Panc1 (cell line): Measurements from ENCODE around the gene TMED6. TPM values are rescaled to one million over a fixed set of nuclear protein-coding genes. Genes with fewer than 3 reads are reported as not detected.

Experiments used
- ATAC-seq: fragments of 200-7000 bp; cut with Tn5 transposase; 2 replicates; pipeline ENCODE4 v1.9.1; 2020; ENCODE audit warnings: mild to moderate bottlenecking, moderate library complexity
- BruUV-seq: library from RNA; stranded (reverse); fragments of 400-500 nt; replicated peaks from 2 replicates; lab custom pipeline; 2021; lab: Mats Ljungman, UMichigan
- CTCF ChIA-PET: fragments of 300-600 bp; sonication (Branson Sonifier 250); formaldehyde crosslinking; loops from one replicate; lab custom pipeline; 2022; ENCODE audit warnings: antibody characterized with exemption; lab: Charles Lee
- POLR2A ChIA-PET: fragments of 300-600 bp; sonication (Branson Sonifier 250); formaldehyde crosslinking; loops from one replicate; lab custom pipeline; 2022; ENCODE audit warnings: antibody characterized with exemption; lab: Charles Lee
- DNase-seq: peaks from one replicate; pipeline ENCODE4 v3.0.0-alpha.2; 2010; ENCODE audit warnings: low read depth, low spot score
- H3K27ac ChIP-seq: 2 replicates; pipeline ENCODE4 v1.5.1; 2011; ENCODE audit warnings: mild to moderate bottlenecking, low read length, inconsistent platforms
- H3K27me3 ChIP-seq: fragments of 200-500 bp; sonication (Bioruptor generic); 2 replicates; pipeline ENCODE4 v1.6.0; 2014; ENCODE audit warnings: low read length, inconsistent platforms; ENCODE audit not compliant: control insufficient read depth, insufficient read depth
- H3K36me3 ChIP-seq: fragments of 200-500 bp; sonication (Bioruptor generic); 2 replicates; pipeline ENCODE4 v1.5.1; 2014; ENCODE audit warnings: inconsistent platforms, mild to moderate bottlenecking, low read length, moderate library complexity; ENCODE audit not compliant: control insufficient read depth, insufficient read depth
- H3K4me1 ChIP-seq: 2 replicates; pipeline ENCODE4 v1.5.1; 2011; ENCODE audit warnings: inconsistent platforms, mild to moderate bottlenecking, low read length, moderate library complexity; ENCODE audit not compliant: control insufficient read depth, insufficient read depth
- H3K4me3 ChIP-seq, 2 experiments: 2 replicates each; pipeline ENCODE4 v1.5.1; 2011 to 2012; ENCODE audit warnings: low read depth in 2 of 2, low read length in 2 of 2, mild to moderate bottlenecking in 2 of 2, inconsistent platforms in 1 of 2, moderate library complexity in 1 of 2
- H3K9me3 ChIP-seq: fragments of 200-500 bp; sonication (Bioruptor generic); 2 replicates; pipeline ENCODE4 v1.5.1; 2014; ENCODE audit warnings: low read depth, mild to moderate bottlenecking, inconsistent platforms, low read length, moderate library complexity; ENCODE audit not compliant: control insufficient read depth, insufficient read depth
- CTCF ChIP-seq: fragments of 450-650 bp; IDR thresholded peaks from 2 replicates; pipeline ENCODE4 v1.5.1; 2017; ENCODE audit warnings: mild to moderate bottlenecking
- POLR2AphosphoS5 ChIP-seq: IDR thresholded peaks from 2 replicates; pipeline ENCODE4 v1.6.1; 2012; ENCODE audit warnings: mild to moderate bottlenecking, low read depth, low read length, moderate library complexity
- REST ChIP-seq, 2 experiments: IDR thresholded peaks; 2 replicates each; pipeline ENCODE4 v1.6.1; 2011 to 2012; ENCODE audit warnings: low read depth in 2 of 2, control low read depth in 1 of 2, low read length in 1 of 2, mild to moderate bottlenecking in 1 of 2, moderate library complexity in 1 of 2; ENCODE audit not compliant: insufficient read depth in 1 of 2
- SIN3A ChIP-seq: IDR thresholded peaks from 2 replicates; pipeline ENCODE4 v1.6.1; 2012; ENCODE audit warnings: low read depth, mild to moderate bottlenecking, low read length, moderate library complexity, borderline replicate concordance; ENCODE audit not compliant: insufficient read depth
- TCF7L2 ChIP-seq: IDR thresholded peaks from 2 replicates; pipeline ENCODE4 v1.6.1; 2011; ENCODE audit warnings: mild to moderate bottlenecking, low read depth, low read length, inconsistent platforms
- in situ Hi-C: cut with HindIII; loops from 2 replicates; pipeline ENCODE4 v1.10.0; 2016; ENCODE audit warnings: low sequenced_read_pairs, low pct_unique_long_range_greater_than_20kb
- intact Hi-C: fragments of 100-400 bp; cut with micrococcal nuclease; formaldehyde crosslinking; loops from one replicate; pipeline ENCODE4 v1.10.0; 2022; ENCODE audit not compliant: unreplicated experiment
- total RNA-seq: library from RNA; stranded (reverse); gene quantifications from one replicate; pipeline ENCODE4 v1.2.1, GENCODE V29; 2021; ENCODE audit not compliant: unreplicated experiment

Gene TMED6
- total RNA-seq, 1 experiment from 2014 or later: 0.36 TPM

- H3K4me1 ChIP-seq: no peaks in the 10 kb centered on the region
- H3K27me3 ChIP-seq: no peaks in the 10 kb centered on the region
- intact Hi-C loops: no loop called here
- no peak for ATAC-seq
- CTCF ChIA-PET: no interaction called here
- H3K9me3 ChIP-seq: no peaks in the 10 kb centered on the region
- no peak for TF ChIP-seq POLR2AphosphoS5
- POLR2A ChIA-PET: no interaction called here
- H3K36me3 ChIP-seq: peaks cover 4% of the 10 kb centered on the region
- H3K27ac ChIP-seq: no peak overlapping the region
- H3K4me3 ChIP-seq: no peak overlapping the region
- BruUV-seq: no TSS peak
- DNase-seq: no peak
- in situ Hi-C loops: no loop called here
These were observed 43.7 kb downstream of the TMED6 start for GRCh38 chr16:69307856-69308255.

GRCh38 chr16:69307091-69307490 is 44.5 kb downstream of the TMED6 start:
- POLR2A ChIA-PET: no interaction called here
- ATAC-seq (no peak), DNase-seq (no peak)
- intact Hi-C loops (no loop called here), in situ Hi-C loops (no loop called here)
- no peaks in the 10 kb centered on the region for H3K4me1 ChIP-seq
- TF ChIP-seq TCF7L2 (no peak), REST (IDR thresholded peaks at IDR 0.05; ENCODE audit: insufficient read depth in 1 of 2, low read depth in 2 of 2, low read length in 1 of 2) (no peak), SIN3A (no peak), POLR2AphosphoS5 (no peak), CTCF (no peak)
- H3K27ac ChIP-seq: no peak overlapping the region
- H3K4me3 ChIP-seq: no peak overlapping the region
- no TSS peak for BruUV-seq
- no peaks in the 10 kb centered on the region for H3K9me3 ChIP-seq
- no peaks in the 10 kb centered on the region for H3K27me3 ChIP-seq
- H3K36me3 ChIP-seq: peaks cover 4% of the 10 kb centered on the region
- CTCF ChIA-PET: no interaction called here

GRCh38 chr16:69306031-69306430 is 45.6 kb downstream of the TMED6 start:
- ChIA-PET POLR2A (no interaction called here), CTCF (no interaction called here)

More at GRCh38 chr16:69306031-69306430, 45.6 kb downstream of the TMED6 start:
- no TSS peak for BruUV-seq
- Histone ChIP-seq H3K36me3 (no peaks in the 10 kb centered on the region; the same call in 1 of the 2 replicates), H3K27me3 (no peaks in the 10 kb centered on the region), H3K4me3 (no peak overlapping the region), H3K4me1 (no peaks in the 10 kb centered on the region), H3K27ac (no peak overlapping the region), H3K9me3 (no peaks in the 10 kb centered on the region)
- ATAC-seq (no peak), DNase-seq (no peak)
- in situ Hi-C loops (no loop called here), intact Hi-C loops (no loop called here)
- no peak for TF ChIP-seq CTCF
- TF ChIP-seq SIN3A: no peak
- no peak for TF ChIP-seq REST (IDR thresholded peaks at IDR 0.05; ENCODE audit: insufficient read depth in 1 of 2, low read depth in 2 of 2, low read length in 1 of 2)
- TF ChIP-seq POLR2AphosphoS5: no peak
- no peak for TF ChIP-seq TCF7L2
